ENCODE measurements around the gene UXT. TPM values are rescaled to one million over a fixed set of nuclear protein-coding genes. Genes with fewer than 3 reads are reported as not detected.
"Not testable (repeated sequence)": the region's sequence is repeated elsewhere in the genome, so short reads cannot be mapped to it uniquely, and the experiment has no call there.

The UXT gene
- total RNA-seq, 1 experiment from 2014 or later = 68.6 TPM

DNA sequence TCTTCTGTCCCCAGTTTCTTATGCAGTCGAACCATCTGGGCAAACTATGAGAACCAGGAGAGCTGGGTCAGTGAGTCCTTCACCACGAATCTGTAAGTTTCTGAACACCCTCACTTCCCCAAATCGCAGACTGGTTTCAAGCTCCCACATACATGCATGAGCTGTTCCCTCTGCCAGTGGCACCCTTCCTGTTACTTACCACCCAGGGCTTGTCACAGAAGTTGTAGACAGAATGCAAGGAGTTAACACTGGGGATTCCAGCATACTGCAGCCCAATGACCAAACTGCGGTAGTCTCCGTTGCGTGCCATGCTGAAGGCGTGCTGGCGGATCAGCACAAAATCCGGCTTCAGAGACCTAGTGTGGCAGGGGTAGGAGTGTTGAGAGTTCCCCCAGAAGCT, 54.0 kb downstream of the UXT start:
- ChIA-PET POLR2A (no interaction called here), CTCF (no interaction called here)
- no peaks in the 10 kb centered on the region for H3K9me3 Mint-ChIP-seq
- H3K4me3 Mint-ChIP-seq = no peak overlapping the region
- H3K4me1 Mint-ChIP-seq = peaks cover 14% of the 10 kb centered on the region
- ATAC-seq (no peak), DNase-seq (ENCODE audit: low spot score) (no peak)
- no peak overlapping the region for H3K27ac Mint-ChIP-seq
- TF ChIP-seq, protein P1, sequence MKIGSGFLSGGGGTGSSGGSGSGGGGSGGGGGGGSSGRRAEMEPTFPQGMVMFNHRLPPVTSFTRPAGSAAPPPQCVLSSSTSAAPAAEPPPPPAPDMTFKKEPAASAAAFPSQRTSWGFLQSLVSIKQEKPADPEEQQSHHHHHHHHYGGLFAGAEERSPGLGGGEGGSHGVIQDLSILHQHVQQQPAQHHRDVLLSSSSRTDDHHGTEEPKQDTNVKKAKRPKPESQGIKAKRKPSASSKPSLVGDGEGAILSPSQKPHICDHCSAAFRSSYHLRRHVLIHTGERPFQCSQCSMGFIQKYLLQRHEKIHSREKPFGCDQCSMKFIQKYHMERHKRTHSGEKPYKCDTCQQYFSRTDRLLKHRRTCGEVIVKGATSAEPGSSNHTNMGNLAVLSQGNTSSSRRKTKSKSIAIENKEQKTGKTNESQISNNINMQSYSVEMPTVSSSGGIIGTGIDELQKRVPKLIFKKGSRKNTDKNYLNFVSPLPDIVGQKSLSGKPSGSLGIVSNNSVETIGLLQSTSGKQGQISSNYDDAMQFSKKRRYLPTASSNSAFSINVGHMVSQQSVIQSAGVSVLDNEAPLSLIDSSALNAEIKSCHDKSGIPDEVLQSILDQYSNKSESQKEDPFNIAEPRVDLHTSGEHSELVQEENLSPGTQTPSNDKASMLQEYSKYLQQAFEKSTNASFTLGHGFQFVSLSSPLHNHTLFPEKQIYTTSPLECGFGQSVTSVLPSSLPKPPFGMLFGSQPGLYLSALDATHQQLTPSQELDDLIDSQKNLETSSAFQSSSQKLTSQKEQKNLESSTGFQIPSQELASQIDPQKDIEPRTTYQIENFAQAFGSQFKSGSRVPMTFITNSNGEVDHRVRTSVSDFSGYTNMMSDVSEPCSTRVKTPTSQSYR (CRISPR knock-in tag; IDR thresholded peaks at IDR 0.05) = no peak
- TF ChIP-seq, protein P2, sequence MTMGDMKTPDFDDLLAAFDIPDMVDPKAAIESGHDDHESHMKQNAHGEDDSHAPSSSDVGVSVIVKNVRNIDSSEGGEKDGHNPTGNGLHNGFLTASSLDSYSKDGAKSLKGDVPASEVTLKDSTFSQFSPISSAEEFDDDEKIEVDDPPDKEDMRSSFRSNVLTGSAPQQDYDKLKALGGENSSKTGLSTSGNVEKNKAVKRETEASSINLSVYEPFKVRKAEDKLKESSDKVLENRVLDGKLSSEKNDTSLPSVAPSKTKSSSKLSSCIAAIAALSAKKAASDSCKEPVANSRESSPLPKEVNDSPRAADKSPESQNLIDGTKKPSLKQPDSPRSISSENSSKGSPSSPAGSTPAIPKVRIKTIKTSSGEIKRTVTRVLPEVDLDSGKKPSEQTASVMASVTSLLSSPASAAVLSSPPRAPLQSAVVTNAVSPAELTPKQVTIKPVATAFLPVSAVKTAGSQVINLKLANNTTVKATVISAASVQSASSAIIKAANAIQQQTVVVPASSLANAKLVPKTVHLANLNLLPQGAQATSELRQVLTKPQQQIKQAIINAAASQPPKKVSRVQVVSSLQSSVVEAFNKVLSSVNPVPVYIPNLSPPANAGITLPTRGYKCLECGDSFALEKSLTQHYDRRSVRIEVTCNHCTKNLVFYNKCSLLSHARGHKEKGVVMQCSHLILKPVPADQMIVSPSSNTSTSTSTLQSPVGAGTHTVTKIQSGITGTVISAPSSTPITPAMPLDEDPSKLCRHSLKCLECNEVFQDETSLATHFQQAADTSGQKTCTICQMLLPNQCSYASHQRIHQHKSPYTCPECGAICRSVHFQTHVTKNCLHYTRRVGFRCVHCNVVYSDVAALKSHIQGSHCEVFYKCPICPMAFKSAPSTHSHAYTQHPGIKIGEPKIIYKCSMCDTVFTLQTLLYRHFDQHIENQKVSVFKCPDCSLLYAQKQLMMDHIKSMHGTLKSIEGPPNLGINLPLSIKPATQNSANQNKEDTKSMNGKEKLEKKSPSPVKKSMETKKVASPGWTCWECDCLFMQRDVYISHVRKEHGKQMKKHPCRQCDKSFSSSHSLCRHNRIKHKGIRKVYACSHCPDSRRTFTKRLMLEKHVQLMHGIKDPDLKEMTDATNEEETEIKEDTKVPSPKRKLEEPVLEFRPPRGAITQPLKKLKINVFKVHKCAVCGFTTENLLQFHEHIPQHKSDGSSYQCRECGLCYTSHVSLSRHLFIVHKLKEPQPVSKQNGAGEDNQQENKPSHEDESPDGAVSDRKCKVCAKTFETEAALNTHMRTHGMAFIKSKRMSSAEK (CRISPR knock-in tag; IDR thresholded peaks at IDR 0.05; ENCODE audit: borderline replicate concordance) = no peak
- TF ChIP-seq, protein P3, sequence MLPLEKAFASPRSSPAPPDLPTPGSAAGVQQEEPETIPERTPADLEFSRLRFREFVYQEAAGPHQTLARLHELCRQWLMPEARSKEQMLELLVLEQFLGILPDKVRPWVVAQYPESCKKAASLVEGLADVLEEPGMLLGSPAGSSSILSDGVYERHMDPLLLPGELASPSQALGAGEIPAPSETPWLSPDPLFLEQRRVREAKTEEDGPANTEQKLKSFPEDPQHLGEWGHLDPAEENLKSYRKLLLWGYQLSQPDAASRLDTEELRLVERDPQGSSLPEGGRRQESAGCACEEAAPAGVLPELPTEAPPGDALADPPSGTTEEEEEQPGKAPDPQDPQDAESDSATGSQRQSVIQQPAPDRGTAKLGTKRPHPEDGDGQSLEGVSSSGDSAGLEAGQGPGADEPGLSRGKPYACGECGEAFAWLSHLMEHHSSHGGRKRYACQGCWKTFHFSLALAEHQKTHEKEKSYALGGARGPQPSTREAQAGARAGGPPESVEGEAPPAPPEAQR (CRISPR knock-in tag; IDR thresholded peaks at IDR 0.05) = no peak
- TF ChIP-seq NFE2L1 (CRISPR knock-in tag; IDR thresholded peaks at IDR 0.05) = no peak
- no peak for TF ChIP-seq NR3C1 (CRISPR knock-in tag; conservative IDR thresholded peaks at IDR 0.05; ENCODE audit: low read depth)
- no peak for TF ChIP-seq SMAD3 (CRISPR knock-in tag; IDR thresholded peaks at IDR 0.05; ENCODE audit: borderline replicate concordance)
- no peak for TF ChIP-seq HMGA2 (CRISPR knock-in tag; IDR thresholded peaks at IDR 0.05)
- H3K36me3 Mint-ChIP-seq = no peaks in the 10 kb centered on the region
- H3K27me3 Mint-ChIP-seq (ENCODE audit: low read depth) = no peaks in the 10 kb centered on the region

DNA sequence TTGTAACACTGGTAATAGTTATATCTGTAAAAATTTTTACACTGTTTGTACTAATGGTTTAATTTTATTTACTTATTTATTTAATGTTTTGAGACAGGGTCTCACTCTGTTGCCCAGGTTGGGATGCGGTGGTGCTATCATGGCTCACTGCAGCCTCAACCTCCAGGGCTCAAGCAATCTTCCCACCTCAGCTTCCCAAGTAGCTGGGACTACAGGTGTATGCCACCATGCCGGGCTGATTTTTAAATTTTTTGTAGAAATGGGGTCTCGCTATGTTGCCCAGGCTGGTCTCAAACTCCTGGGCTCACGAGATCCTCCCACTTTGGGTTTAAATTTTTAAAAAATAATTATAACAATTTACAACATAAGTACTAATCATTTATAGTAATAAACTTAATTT, 55.9 kb downstream of the UXT start:
- POLR2A ChIA-PET = not testable (repeated sequence)

More for the DNA sequence above, 55.9 kb downstream of the UXT start:
- TF ChIP-seq ZNF121 (CRISPR knock-in tag; IDR thresholded peaks at IDR 0.05) = 0 out of 2 replicates have a peak, but pooled peaks have one; percentile 29
- ATAC-seq; H3K27me3 Mint-ChIP-seq (ENCODE audit: low read depth); H3K9me3 Mint-ChIP-seq; DNase-seq (ENCODE audit: low spot score); H3K36me3 Mint-ChIP-seq; CTCF ChIA-PET; H3K4me1 Mint-ChIP-seq; H3K27ac Mint-ChIP-seq; H3K4me3 Mint-ChIP-seq: not testable (repeated sequence)

Other genes with a start within 250 kb of the UXT start
- gene ZNF41, start 176.0 kb downstream of the UXT start, total RNA-seq (2021) = 4.9 to 6.7 TPM (median 6.6 TPM) in 3 replicates
- 52.5 to 55.8 TPM (median 55.1 TPM) in 3 replicates for gene ARAF, start 98.0 kb downstream of the UXT start, total RNA-seq (2021)
- 35.4 to 50.8 TPM (median 50.1 TPM) in 3 replicates for gene TIMP1, start 76.7 kb downstream of the UXT start, total RNA-seq (2021)
- gene SYN1, start 39.3 kb downstream of the UXT start, total RNA-seq (2021) = 7.1 to 8.3 TPM (median 7.3 TPM) in 3 replicates
- 2.0 to 3.4 TPM (median 2.8 TPM) in 3 replicates for gene CFP, start 29.2 kb downstream of the UXT start, total RNA-seq (2021)
- gene ELK1, start 8.6 kb downstream of the UXT start, total RNA-seq (2021) = 35.2 to 35.8 TPM (median 35.3 TPM) in 3 replicates
- gene ZNF81, start 177.7 kb upstream of the UXT start, total RNA-seq (2021) = 8.9 to 12.0 TPM (median 11.9 TPM) in 3 replicates

Measured in WTC11 (cell line).